PC-3 (cell line): Measurements from ENCODE around the gene PAWR. TPM values are rescaled to one million over a fixed set of nuclear protein-coding genes. Genes with fewer than 3 reads are reported as not detected.
A peak's percentile ranks its signal among the peaks of the same experiment; 100 is the strongest.

Source experiments
- ATAC-seq: fragments of 200-7000 bp; cut with Tn5 transposase; 2 replicates; pipeline ENCODE4 v1.9.1; 2020; ENCODE audit warnings: mild to moderate bottlenecking, moderate library complexity
- BruUV-seq: library from RNA; stranded (reverse); fragments of 400-500 nt; replicated peaks from 2 replicates; lab custom pipeline; 2021; lab: Mats Ljungman, UMichigan
- CTCF ChIA-PET: fragments of 300-600 bp; sonication (Branson Sonifier 250); formaldehyde crosslinking; loops from one replicate; lab custom pipeline; 2022; ENCODE audit warnings: antibody characterized with exemption; lab: Charles Lee
- POLR2A ChIA-PET: fragments of 300-600 bp; sonication (Branson Sonifier 250); formaldehyde crosslinking; loops from one replicate; lab custom pipeline; 2022; ENCODE audit warnings: antibody characterized with exemption; ENCODE audit not compliant: unreplicated experiment; lab: Charles Lee
- DNase-seq: peaks from one replicate; pipeline ENCODE4 v3.0.0-alpha.2; 2015
- H2AFZ ChIP-seq: fragments of 300-600 bp; sonication (generic); 2 replicates; pipeline ENCODE4 v1.6.0; 2016; ENCODE audit warnings: antibody characterized with exemption, low read length
- H3F3A ChIP-seq: fragments of 300-600 bp; sonication (generic); one replicate; pipeline ENCODE4 v1.6.0; 2017; ENCODE audit warnings: antibody characterized with exemption, low read length, control low read depth, mild to moderate bottlenecking; ENCODE audit not compliant: unreplicated experiment
- H3K27ac ChIP-seq: fragments of 300-600 bp; sonication (generic); 2 replicates; pipeline ENCODE4 v1.5.1; 2016; ENCODE audit warnings: mild to moderate bottlenecking, low read length
- H3K27me3 ChIP-seq: fragments of 300-600 bp; sonication (generic); 2 replicates; pipeline ENCODE4 v1.6.1; 2016; ENCODE audit warnings: low read length, mixed read lengths
- H3K36me3 ChIP-seq: fragments of 300-600 bp; sonication (generic); 2 replicates; pipeline ENCODE4 v1.6.1; 2016; ENCODE audit warnings: low read depth, mixed run types, low read length, mixed read lengths
- H3K4me1 ChIP-seq: fragments of 300-600 bp; sonication (generic); 2 replicates; pipeline ENCODE4 v1.5.1; 2016; ENCODE audit warnings: low read length; ENCODE audit not compliant: insufficient read depth
- H3K4me2 ChIP-seq: fragments of 300-600 bp; sonication (generic); 2 replicates; pipeline ENCODE4 v1.6.0; 2016; ENCODE audit warnings: low read length
- H3K4me3 ChIP-seq: fragments of 300-600 bp; sonication (generic); 2 replicates; pipeline ENCODE4 v1.5.1; 2016; ENCODE audit warnings: mild to moderate bottlenecking, low read length, mixed read lengths
- H3K79me2 ChIP-seq: fragments of 300-600 bp; sonication (generic); 2 replicates; pipeline ENCODE4 v1.6.1; 2017; ENCODE audit warnings: low read length, mixed read lengths
- H3K9ac ChIP-seq: fragments of 300-600 bp; sonication (generic); 2 replicates; pipeline ENCODE4 v1.6.0; 2016; ENCODE audit warnings: mild to moderate bottlenecking, low read length
- H3K9me2 ChIP-seq: fragments of 300-600 bp; sonication (generic); replicated peaks from 2 replicates; pipeline ENCODE4 v1.6.1; 2016; ENCODE audit warnings: mixed run types, low read length, mixed read lengths
- H3K9me3 ChIP-seq: fragments of 300-600 bp; sonication (generic); 2 replicates; pipeline ENCODE4 v1.6.1; 2016; ENCODE audit warnings: low read length, mixed read lengths
- H4K20me1 ChIP-seq: fragments of 300-600 bp; sonication (generic); 2 replicates; pipeline ENCODE4 v1.6.1; 2016; ENCODE audit warnings: low read length, mixed read lengths
- CTCF ChIP-seq: fragments of 300-600 bp; sonication (generic); conservative IDR thresholded peaks from 2 replicates; pipeline ENCODE4 v1.5.1; 2017; ENCODE audit warnings: antibody characterized with exemption, low read depth, mild to moderate bottlenecking, low read length
- EZH2 ChIP-seq: fragments of 300-600 bp; sonication (generic); IDR thresholded peaks from one replicate; pipeline ENCODE4 v1.6.1; 2017; ENCODE audit warnings: antibody characterized with exemption, mild to moderate bottlenecking, low read length; ENCODE audit not compliant: unreplicated experiment
- EZH2phosphoT487 ChIP-seq: fragments of 300-600 bp; sonication (generic); IDR thresholded peaks from 2 replicates; pipeline ENCODE4 v1.6.1; 2018; ENCODE audit warnings: mild to moderate bottlenecking, antibody characterized with exemption, low read length, borderline replicate concordance
- intact Hi-C: fragments of 100-400 bp; cut with micrococcal nuclease; formaldehyde crosslinking; loops from 2 replicates; pipeline ENCODE4 v1.9.0; 2023
- total RNA-seq: library from RNA; depleted of rRNA; stranded (reverse); fragments of >200 nt; gene quantifications from 2 replicates; pipeline ENCODE4 v1.2.3, GENCODE V29; 2014

PAWR gene
- total RNA-seq, 1 experiment from 2014 or later: 141 TPM

DNA sequence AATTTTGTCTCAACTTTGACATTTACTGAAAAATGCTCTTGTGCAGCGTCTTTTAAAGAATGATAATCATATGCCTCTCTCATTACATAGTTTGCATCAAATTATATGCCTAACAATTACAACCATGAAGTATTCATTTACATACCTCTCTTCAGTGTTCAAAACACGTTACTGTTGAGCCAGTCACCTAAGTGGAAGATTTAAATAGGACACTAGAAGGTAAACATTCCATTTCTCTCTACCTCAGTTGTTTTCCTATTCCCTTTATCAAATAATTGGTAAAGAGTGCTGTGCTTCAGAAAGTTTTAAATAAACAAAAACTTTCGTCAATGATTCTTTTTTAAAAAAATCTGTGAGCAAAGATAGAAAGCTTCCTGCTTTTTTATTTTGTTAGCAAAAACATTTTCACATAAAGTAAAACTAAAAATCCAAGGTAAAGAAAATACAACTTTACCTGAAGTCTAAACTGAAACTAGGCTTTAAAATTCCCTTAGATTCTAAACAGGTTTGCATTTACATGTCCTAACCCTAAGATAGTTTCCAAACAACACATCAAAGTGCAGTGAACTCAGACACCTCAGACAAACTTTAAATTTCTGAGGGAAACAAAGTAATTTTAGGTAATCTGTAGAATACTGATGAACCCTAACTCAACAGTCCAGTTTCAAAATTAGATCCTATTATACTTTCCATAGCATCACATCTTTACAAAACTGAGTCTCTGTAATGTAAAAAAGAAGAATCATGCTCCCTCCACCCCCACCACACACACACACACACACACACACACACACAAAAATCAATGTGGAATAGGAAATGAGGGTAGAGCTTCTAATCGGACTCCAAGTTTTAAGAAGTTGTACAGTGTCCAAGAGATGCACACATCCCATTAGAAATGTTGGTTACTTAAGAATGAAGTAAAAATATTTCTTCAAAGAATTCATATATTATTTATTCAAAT lies 46.2 kb downstream of the PAWR start:
- Histone ChIP-seq H2AFZ (no peak overlapping the region), H3F3A (no peaks in the 10 kb centered on the region), H3K79me2 (peaks cover 73% of the 10 kb centered on the region), H3K27ac (no peak overlapping the region), H3K9ac (no peak overlapping the region), H3K36me3 (peaks cover 4% of the 10 kb centered on the region; the same call in 1 of the 2 replicates), H3K9me2 (no peaks in the 10 kb centered on the region), H3K4me1 (peaks cover 11% of the 10 kb centered on the region; the same call in 1 of the 2 replicates), H3K4me3 (no peak overlapping the region), H3K4me2 (0 out of 2 replicates have a peak overlapping the region, but pooled peaks have one; percentile 14), H3K9me3 (no peaks in the 10 kb centered on the region), H4K20me1 (no peaks in the 10 kb centered on the region), H3K27me3 (no peaks in the 10 kb centered on the region)
- TF ChIP-seq EZH2 (no peak), CTCF (no peak), EZH2phosphoT487 (no peak)
- CTCF ChIA-PET: no interaction called here
- POLR2A ChIA-PET: no interaction called here
- BruUV-seq: no TSS peak
- intact Hi-C loops: no loop called here
- ATAC-seq (no peak), DNase-seq (no peak)

DNA sequence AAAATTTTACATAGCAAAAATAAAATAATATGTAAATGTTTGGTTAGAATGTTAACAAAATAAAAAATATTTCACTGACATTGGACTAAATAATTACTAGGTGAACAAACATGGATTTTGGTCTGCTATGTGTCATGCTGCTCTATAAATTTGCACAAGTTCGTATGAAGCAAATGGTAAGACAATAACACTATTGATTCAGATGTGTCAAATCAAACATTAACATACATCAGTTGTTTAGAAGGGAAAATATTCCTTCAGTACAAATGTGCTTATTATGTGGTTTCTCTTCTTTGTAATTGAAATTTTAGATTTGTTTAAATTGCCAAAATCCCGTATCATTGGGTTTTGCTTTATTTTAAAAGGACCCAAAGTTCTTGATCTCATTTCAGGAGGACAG lies 46.9 kb downstream of the PAWR start:
- H3K9ac ChIP-seq: no peak overlapping the region
- H4K20me1 ChIP-seq: no peaks in the 10 kb centered on the region
- 0 out of 2 replicates have a peak overlapping the region, but pooled peaks have one; percentile 14 for H3K4me2 ChIP-seq
- TF ChIP-seq CTCF (no peak), EZH2 (no peak), EZH2phosphoT487 (no peak)
- CTCF ChIA-PET: no interaction called here
- DNase-seq (peak; percentile 36), ATAC-seq (peak; percentile 77)
- peaks cover 66% of the 10 kb centered on the region for H3K79me2 ChIP-seq
- H3K27me3 ChIP-seq: no peaks in the 10 kb centered on the region
- no peak overlapping the region for H3K4me3 ChIP-seq
- no peaks in the 10 kb centered on the region for H3F3A ChIP-seq
- intact Hi-C loops: no loop called here
- no peak overlapping the region for H3K27ac ChIP-seq
- H3K9me3 ChIP-seq: no peaks in the 10 kb centered on the region
- BruUV-seq: no TSS peak
- H3K36me3 ChIP-seq: peaks cover 4% of the 10 kb centered on the region; the same call in 1 of the 2 replicates
- no peak overlapping the region for H2AFZ ChIP-seq
- no peaks in the 10 kb centered on the region for H3K9me2 ChIP-seq
- POLR2A ChIA-PET: no interaction called here
- H3K4me1 ChIP-seq: peaks cover 11% of the 10 kb centered on the region; the same call in 1 of the 2 replicates
